HG03354 (cell line): ENCODE measurements around the gene S1PR5.

Source experiments
- ATAC-seq: cut with Tn5 transposase; IDR thresholded peaks from one replicate; pipeline ENCODE4 v1.9.1; 2021; ENCODE audit warnings: mild to moderate bottlenecking; ENCODE audit not compliant: unreplicated experiment, poor library complexity, severe bottlenecking

Gene S1PR5

GRCh38 chr19:10517760-10518443, 655 bp upstream of the S1PR5 start:
- ATAC-seq = no peak

DNA sequence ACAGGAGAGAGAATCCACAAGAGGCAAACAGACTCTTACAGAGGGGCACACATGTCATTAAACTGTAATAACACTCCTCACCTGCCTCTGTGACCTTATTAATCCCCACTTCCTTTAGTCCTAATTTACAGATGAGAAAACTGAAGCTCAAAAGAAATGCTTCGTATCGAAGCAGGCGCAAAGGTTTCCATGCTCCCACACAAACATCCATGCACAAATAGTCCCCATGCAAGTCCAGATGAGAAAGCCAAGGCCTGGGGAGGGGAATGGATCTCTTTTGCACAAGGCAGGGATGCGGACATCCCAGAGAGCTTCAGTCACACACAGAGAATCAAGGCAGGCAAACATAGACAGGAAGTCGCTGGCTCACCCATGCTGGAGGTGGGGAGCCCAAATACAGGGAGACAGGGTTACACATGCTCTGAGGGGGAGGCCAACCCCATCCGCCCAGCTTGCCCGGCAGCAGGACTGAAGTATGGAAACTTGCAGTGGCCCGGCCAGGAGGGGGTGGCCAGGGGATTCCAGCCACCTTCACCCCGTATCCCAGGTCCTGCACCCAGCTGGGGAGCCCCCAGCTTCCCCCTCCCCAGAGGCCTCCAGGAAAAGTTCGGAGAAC, 468 bp downstream of the S1PR5 start:
- no peak for ATAC-seq

- ATAC-seq = no peak
Observed at GRCh38 chr19:10516064-10516385, 1.2 kb downstream of the S1PR5 start.

DNA sequence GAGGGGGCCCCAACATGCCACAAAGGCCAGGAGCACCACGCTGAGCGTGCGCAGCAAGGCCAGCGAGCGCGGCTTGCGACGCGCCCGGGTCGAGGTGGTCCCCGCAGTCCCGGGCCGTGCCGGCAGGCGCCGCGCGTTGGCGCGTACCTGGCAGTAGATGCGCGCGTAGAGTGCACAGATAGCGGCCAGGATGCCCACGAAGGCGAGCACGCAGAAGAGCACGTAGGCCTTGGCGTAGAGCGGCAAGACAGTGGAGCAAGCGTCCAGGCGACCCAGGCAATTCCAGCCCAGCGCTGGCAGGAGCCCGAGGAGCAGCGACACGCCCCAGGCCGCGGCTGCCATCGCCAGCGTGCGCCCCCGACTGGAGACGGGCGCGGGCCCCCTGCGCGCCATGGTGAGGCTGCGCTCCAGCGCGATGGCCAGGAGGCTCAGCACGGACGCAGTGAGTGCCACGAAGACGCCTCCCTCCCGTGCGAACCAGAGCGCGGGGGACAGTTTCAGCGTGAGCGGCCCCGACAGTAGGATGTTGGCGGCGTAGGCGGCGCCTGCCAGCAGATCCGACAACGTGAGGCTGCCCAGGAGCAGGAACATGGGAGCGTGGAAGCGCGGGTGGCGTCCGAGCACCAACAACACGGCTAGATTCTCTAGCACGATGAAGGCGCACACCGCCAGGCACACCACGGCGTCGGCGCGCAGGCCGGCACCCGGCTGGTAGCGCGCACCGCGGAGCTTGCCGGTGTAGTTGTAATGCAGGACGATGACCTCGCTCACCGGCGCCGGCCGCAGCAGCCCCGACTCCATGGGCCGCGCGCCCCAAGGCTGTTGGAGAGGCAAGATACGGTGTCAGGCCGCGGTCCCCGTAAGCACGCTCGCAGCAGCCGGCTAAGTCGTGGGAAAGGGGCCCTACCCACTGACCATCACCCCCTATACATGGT, 2.8 kb downstream of the S1PR5 start:
- ATAC-seq = no peak

GRCh38 chr19:10513223-10513622, 4.0 kb downstream of the S1PR5 start:
- no peak for ATAC-seq

DNA sequence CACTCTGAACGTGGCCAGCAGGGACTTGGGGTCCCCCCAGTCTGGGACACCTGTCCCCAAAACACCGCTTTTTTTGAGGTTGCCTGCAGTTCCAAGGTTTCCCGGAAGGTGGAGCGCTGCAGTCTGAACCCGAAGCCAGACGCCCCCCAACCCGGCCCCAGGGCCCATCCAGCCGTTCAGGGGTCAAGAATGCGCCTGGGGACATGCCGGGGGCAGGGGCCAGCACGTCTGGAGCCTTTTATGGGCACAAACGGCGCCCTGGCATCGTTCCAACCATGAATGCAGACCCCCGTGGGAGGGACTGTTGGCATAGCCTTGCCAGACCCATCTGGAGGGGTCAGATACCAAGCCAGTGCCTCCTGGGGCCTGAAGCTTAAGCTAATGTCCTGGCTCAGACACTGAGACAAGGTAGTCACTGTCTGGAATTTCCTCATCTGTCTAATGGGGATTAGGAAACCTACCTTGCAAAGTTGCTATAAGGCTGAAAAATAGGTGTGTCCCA, 6.9 kb downstream of the S1PR5 start:
- ATAC-seq = no peak

DNA sequence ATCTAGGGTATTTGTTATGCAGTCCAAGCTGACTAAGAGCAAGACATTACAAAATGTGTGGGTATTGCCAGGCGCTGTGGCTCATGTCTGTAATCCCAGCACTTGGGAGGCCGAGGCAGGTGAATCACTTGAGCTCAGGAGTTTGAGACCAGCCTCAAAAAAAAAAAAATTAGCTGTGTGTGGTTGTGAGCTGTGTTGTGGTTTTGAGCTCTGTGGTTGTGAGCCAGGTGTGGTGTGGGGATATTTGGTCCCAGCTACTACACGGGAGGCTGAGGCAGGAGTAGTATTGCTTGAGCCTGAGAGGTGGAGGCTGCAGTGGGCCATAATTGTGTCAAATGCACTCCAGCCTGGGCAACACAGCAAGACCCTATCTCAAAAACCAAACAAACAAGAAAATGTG, 8.5 kb downstream of the S1PR5 start:
- no peak for ATAC-seq

DNA sequence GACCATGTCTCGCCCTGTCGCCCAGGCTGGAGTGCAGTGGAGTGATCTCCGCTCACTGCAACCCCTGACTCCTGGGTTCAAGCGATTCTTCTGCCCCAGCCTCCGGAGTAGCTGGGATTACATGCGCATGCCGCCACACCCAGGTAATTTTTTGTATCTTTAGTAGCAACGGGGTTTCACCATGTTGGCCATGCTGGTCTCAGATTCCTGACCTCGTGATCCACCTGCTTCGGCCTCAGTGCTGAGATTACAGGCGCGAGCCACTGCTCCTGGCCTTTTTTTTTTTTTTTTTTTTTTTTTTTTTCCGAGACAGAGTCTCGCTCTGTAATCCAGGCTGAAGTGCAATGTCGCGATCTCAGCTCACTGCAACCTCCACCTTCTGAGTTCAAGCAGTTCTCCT, 9.2 kb downstream of the S1PR5 start:
- ATAC-seq = no peak

DNA sequence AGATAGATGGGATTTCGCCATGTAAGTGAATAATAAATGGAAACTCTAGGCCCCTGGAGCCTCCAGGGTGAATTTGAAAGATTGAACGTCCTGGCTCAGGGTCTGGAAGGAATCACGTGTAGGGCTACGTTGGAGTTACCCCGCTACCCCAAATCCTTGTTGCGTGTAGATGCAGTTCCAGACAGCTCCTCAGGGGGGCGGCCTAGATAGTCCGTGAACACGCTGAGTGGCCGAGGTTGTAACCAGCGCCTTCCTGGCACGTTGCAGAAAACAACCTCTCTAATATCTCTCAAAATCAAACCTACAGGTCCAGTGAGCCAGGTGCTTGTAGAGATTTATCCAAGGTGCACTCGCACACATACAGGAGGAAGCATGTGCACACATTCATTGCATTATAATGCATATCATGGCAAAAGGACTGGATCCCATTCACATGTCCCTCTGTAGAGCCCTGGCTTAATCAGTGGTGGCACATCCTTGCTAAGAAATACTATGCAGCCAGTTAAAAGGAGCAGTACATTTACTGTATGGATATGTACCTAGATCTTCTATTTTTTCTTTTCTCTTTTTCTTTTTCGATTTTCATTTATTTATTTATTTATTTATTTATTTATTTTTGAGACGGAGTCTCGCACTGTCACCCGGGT, 11.5 kb downstream of the S1PR5 start:
- ATAC-seq = no peak

GRCh38 chr19:10503002-10503789, 14.1 kb downstream of the S1PR5 start, which contains the start of gene KEAP1:
Gene KEAP1 (minus strand): TSS chr19:10503356. CDS start chr19:10500033, 3,323 bp downstream.
- ATAC-seq = peak; percentile 39

GRCh38 chr19:10502524-10503001, 14.7 kb downstream of the S1PR5 start:
- ATAC-seq = peak; percentile 83

GRCh38 chr19:10501971-10502523, 15.2 kb downstream of the S1PR5 start:
- ATAC-seq = peak; percentile 45

DNA sequence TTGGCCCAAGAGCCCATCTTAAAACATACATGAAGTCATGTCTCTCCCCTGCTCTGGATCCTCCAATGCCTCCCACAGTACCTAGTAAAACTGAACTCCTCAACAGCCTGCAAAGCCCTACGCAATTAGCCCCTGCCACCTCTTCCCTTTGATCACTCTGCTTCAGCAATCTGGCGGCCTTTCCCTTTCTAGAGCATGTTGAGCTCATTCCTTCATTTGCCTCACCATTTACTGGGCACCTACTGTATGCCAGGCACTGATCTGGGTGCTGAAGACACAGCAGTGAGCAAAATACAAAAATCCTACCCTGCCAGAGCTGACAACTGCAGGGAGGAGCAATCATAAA, 17.0 kb downstream of the S1PR5 start:
- no peak for ATAC-seq

DNA sequence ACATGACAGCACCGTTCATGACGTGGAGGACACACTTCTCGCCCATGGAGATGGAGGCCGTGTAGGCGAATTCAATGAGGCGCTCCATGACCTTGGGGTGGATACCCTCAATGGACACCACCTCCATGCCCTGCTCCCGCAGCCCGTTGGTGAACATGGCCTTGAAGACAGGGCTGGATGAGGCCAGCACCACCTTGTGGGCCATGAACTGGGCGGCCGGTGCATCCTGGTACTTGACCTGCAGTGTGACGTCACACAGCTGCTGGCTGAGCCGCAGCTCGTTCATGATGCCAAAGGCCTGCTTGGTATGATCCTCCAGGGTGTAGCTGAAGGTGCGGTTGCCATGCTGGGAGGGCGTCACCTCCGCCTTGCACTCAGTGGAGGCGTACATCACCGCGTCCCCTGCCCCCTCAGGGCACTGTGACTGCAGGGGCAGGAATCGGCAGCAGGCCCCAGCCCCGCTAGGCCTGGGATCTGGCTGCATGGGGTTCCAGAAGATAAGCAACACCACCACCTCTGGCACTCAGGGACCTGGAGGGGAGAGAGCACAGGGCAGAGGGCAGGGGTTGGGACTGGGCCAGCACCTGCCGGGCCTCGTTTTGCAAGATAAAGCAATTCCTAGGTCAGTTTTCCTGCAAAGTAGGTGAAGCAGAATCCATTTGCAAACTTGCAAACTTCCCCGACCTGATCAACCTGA, 17.5 kb downstream of the S1PR5 start:
- no peak for ATAC-seq

DNA sequence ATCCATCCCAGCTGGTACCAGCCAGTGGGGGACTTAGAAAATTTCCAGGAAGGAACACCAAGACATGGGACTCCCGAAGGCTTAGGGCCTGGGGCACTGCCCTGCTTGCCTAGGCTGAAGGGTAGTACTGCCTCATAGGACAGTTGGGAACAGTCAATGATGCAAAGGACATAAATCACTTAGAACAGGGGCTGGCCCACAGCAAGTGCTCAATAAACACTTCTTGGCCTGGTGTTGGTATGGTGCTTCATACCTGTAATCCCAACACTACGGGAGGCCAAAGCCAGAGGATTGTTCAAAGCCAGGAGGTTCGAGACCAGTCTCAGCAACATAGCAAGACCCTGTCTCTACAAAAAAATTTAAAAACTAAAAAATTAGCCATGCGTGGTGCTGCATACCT, 19.9 kb downstream of the S1PR5 start:
- ATAC-seq = no peak

- no peak for ATAC-seq
Observed at GRCh38 chr19:10491472-10492047, 25.7 kb downstream of the S1PR5 start.

GRCh38 chr19:10486551-10486950, 30.7 kb downstream of the S1PR5 start:
- ATAC-seq = no peak

- peak; percentile 52 for ATAC-seq
Observed at GRCh38 chr19:10478903-10479384, 38.3 kb downstream of the S1PR5 start.
